Measurements from ENCODE around the gene PTCH2. TPM values are rescaled to one million over a fixed set of nuclear protein-coding genes. Genes with fewer than 3 reads are reported as not detected.

PTCH2 gene, protein sequence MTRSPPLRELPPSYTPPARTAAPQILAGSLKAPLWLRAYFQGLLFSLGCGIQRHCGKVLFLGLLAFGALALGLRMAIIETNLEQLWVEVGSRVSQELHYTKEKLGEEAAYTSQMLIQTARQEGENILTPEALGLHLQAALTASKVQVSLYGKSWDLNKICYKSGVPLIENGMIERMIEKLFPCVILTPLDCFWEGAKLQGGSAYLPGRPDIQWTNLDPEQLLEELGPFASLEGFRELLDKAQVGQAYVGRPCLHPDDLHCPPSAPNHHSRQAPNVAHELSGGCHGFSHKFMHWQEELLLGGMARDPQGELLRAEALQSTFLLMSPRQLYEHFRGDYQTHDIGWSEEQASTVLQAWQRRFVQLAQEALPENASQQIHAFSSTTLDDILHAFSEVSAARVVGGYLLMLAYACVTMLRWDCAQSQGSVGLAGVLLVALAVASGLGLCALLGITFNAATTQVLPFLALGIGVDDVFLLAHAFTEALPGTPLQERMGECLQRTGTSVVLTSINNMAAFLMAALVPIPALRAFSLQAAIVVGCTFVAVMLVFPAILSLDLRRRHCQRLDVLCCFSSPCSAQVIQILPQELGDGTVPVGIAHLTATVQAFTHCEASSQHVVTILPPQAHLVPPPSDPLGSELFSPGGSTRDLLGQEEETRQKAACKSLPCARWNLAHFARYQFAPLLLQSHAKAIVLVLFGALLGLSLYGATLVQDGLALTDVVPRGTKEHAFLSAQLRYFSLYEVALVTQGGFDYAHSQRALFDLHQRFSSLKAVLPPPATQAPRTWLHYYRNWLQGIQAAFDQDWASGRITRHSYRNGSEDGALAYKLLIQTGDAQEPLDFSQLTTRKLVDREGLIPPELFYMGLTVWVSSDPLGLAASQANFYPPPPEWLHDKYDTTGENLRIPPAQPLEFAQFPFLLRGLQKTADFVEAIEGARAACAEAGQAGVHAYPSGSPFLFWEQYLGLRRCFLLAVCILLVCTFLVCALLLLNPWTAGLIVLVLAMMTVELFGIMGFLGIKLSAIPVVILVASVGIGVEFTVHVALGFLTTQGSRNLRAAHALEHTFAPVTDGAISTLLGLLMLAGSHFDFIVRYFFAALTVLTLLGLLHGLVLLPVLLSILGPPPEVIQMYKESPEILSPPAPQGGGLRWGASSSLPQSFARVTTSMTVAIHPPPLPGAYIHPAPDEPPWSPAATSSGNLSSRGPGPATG
- total RNA-seq (2014; rRNA removed; shearing (Covaris generic)) = 0.18 and 0.42 TPM in 2 replicates

DNA sequence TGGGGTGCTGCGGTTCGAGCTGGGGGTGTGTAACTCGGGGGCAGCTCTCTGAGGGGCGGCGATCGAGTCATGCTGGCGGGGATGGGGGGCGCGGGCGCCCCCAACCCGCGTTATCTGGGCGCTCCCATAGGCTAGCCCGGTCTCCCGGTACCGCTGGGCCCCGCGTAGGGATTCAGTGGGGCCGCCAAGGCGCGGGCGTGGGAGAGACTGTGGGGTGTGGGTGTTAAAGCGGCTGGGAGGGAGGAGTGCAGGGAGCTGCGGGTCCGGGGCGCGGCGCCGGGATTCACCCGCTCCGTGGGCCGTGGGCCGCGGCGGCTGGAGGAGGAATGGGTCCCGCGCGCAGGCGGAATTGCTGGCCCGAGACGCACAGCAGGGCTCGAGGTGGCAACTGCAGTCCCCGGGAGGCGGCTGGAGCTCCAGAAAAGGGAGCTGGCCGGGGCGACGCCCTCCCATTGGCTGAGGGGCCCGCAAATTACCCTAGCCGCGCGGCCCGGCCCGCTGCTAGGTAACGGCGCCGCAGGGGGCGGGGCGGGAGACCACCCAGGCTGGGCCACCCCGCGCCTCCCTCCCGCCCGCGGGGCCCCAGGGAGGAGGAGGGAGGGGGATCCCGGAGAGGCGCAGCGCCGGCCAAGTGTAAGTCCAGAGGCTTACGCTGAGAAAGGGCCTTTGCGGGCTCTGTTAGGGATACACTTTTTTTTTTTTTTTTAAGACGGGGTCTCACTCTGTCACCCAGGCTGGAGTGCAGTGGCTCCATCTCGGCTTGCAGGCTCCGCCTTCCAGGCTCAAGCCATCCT lies at the start of gene PTCH2:
TSS of gene PTCH2 (minus strand) at position 392 of the 794 bp plus-strand sequence. CDS start at position 71, 321 bp downstream.
- Histone ChIP-seq H3K27me3 (ENCODE audit: control insufficient read depth, insufficient read depth, low read length) (peaks cover 10% of the 10 kb centered on the region), H3K36me3 (replicated peaks; ENCODE audit: control insufficient read depth, insufficient read depth, low read length) (no peaks in the 10 kb centered on the region), H3K4me3 (ENCODE audit: insufficient read depth, low read depth, low read length) (peak within 1 kb of the TSS; percentile 64)
- DNase-seq = peak; percentile 99

DNA sequence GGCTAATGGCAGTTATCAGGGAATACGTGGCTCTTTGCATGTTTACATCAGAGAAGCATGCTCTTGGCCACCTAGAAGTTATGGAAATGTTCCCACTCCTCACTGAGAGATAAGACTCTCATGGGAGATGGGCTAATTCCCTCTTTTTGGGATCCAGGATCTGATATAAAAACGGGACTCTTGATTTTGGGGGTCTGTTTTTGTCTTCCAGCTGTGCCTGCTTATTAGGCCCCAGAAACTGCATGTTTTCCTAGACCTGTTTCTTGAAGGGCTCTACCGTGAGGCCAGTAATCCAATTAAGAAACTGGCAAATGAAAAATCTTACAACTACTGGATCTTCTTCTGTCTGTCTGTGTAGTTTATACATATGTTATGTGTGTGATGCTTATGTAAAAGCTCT lies 47.0 kb upstream of the PTCH2 start:
- DNase-seq = no peak
- no peaks in the 10 kb centered on the region for H3K36me3 ChIP-seq (replicated peaks; ENCODE audit: control insufficient read depth, insufficient read depth, low read length)
- H3K4me3 ChIP-seq (ENCODE audit: insufficient read depth, low read depth, low read length) = no peak overlapping the region
- no peaks in the 10 kb centered on the region for H3K27me3 ChIP-seq (ENCODE audit: control insufficient read depth, insufficient read depth, low read length)

DNA sequence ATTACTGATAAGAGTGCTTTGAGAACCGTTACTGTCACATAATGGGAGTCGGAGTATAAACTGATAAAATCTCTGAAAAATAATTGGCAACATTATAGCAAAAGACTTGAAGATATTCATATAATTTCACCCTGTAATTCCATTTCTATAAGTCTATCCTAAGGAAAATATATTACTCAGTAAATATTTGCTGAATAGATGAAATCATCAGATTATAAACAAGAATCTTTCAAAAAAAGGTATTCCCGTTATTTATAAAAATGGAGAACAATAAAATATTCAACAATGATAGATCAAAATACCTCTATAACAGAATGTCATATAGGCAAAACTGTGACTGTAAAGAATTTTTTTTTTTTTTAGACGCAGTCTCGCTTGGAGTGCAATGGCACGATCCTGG lies 42.4 kb upstream of the PTCH2 start:
- Histone ChIP-seq H3K36me3 (replicated peaks; ENCODE audit: control insufficient read depth, insufficient read depth, low read length) (peaks cover 2% of the 10 kb centered on the region; the same call in 1 of the 2 replicates), H3K4me3 (ENCODE audit: insufficient read depth, low read depth, low read length) (no peak overlapping the region), H3K27me3 (ENCODE audit: control insufficient read depth, insufficient read depth, low read length) (no peaks in the 10 kb centered on the region)
- DNase-seq = no peak

DNA sequence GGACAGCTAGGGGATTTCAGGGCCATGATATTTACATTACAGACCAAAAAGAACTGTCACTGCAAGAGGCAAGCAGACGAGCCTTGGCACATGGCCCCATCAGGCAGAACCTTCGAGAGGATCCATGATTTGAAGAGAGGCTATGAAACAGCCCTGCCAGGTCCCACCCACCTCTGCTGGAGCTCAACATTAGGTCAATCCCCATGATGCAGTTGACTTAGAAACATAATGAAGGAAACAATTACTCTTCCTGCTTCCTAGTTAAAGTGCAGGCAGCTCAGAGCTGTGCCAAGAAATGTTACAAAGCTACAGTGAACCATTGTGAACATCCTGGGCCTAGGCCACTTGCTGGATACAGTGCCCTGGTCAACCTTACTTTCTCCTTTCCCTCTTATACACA lies 41.7 kb upstream of the PTCH2 start:
- Histone ChIP-seq H3K27me3 (ENCODE audit: control insufficient read depth, insufficient read depth, low read length) (no peaks in the 10 kb centered on the region), H3K36me3 (replicated peaks; ENCODE audit: control insufficient read depth, insufficient read depth, low read length) (peaks cover 2% of the 10 kb centered on the region; the same call in 1 of the 2 replicates)

DNA sequence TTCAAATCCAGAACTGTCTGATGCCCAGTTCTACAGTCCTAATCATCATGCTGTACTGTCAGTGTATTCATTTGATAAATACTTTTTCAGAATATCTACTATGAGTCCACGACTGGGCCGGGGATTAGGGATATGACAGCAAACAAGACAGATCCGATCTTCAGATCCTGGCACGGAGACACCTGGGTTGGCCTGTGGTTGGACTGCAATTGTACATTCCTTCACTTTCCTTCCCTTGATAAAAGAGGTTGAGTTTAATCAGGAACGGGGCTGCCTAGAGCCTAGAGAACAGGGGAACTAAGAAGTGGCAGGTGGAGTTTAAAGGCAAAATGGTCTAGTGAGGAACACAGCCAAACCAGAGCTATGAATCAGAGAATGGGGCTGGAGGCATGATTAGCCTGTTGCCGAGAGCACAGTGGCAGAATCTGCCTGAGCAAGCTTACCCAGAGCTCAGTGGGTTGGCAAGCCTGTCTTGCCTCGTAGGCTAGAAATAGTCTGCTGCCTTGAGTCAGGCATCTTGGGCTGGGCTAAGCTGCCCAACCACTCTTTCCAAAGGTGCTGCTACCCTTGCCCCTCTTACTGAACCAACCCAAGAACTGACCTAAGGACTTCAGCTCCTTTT lies 38.1 kb upstream of the PTCH2 start:
- peaks cover 2% of the 10 kb centered on the region; the same call in 1 of the 2 replicates for H3K36me3 ChIP-seq (replicated peaks; ENCODE audit: control insufficient read depth, insufficient read depth, low read length)
- no peaks in the 10 kb centered on the region for H3K27me3 ChIP-seq (ENCODE audit: control insufficient read depth, insufficient read depth, low read length)
- no peak for DNase-seq

More for the DNA sequence above, 41.7 kb upstream of the PTCH2 start:
- H3K4me3 ChIP-seq (ENCODE audit: insufficient read depth, low read depth, low read length) = no peak overlapping the region
- DNase-seq = no peak

DNA sequence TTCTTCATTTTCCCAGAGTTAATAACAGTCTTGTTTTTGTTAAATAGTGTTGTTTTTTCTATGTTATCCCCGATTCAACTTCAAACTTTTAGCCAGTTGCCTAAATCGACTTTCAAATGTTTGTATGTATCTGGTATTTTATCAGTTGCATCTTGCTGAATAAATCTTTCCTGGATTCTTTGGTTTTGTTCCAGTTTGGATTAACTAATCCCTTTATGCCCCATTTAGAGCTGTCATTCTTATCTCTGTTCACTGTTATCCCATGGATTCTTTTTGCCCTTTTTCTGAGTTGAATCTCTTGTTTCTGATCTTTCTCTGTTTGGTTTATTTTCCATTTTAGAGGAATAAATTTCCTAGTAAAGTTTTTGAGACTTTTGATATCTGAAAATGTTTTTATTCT lies 31.1 kb upstream of the PTCH2 start:
- Histone ChIP-seq H3K36me3 (replicated peaks; ENCODE audit: control insufficient read depth, insufficient read depth, low read length) (no peaks in the 10 kb centered on the region; the same call in 1 of the 2 replicates), H3K4me3 (ENCODE audit: insufficient read depth, low read depth, low read length) (no peak overlapping the region), H3K27me3 (ENCODE audit: control insufficient read depth, insufficient read depth, low read length) (no peaks in the 10 kb centered on the region)
- DNase-seq = no peak

More for the DNA sequence above, 38.1 kb upstream of the PTCH2 start:
- no peak overlapping the region for H3K4me3 ChIP-seq (ENCODE audit: insufficient read depth, low read depth, low read length)

DNA sequence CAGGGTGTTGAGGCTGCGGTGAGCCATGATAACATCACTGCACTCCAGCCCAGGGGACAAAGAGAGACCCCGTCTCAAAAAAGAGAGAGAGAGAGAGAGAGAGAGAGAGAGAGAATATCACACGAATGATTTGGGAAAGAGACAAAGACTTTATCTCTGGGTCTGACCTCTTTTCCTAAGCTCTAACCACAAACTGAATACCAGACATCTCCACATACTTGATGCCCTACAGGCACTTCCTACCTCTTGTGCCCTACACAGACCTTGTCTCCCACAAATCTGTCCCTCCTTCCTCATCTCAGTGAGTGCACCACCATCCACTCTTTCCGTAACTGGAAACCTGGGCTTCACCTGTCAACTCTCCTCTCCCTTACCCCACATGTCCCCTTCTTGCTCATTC lies 27.0 kb upstream of the PTCH2 start:
- H3K4me3 ChIP-seq (ENCODE audit: insufficient read depth, low read depth, low read length) = no peak overlapping the region
- DNase-seq = no peak
- no peaks in the 10 kb centered on the region for H3K27me3 ChIP-seq (ENCODE audit: control insufficient read depth, insufficient read depth, low read length)

DNA sequence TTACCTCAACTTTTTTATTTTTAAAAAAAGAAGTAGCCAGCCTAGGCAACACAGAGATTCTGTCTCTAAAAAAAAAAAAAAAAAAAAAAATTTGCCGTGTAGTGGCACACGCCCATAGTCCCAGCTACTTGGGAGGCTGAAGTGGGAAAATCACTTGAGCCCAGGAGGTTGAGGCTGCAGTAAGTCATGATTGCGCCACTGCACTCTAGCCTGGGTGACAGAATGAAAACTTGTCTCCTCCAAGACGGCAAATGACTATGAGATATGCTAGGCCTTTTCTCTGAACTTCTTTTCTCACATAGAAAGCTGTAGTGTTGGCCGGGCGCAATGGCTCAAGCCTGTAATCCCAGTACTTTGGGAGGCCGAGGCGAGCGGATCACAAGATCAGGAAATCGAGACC lies 24.7 kb upstream of the PTCH2 start:
- H3K4me3 ChIP-seq (ENCODE audit: insufficient read depth, low read depth, low read length) = no peak overlapping the region
- DNase-seq = no peak
- H3K27me3 ChIP-seq (ENCODE audit: control insufficient read depth, insufficient read depth, low read length) = no peaks in the 10 kb centered on the region
- no peaks in the 10 kb centered on the region; the same call in 1 of the 2 replicates for H3K36me3 ChIP-seq (replicated peaks; ENCODE audit: control insufficient read depth, insufficient read depth, low read length)

More for the DNA sequence above, 27.0 kb upstream of the PTCH2 start:
- no peaks in the 10 kb centered on the region; the same call in 1 of the 2 replicates for H3K36me3 ChIP-seq (replicated peaks; ENCODE audit: control insufficient read depth, insufficient read depth, low read length)

DNA sequence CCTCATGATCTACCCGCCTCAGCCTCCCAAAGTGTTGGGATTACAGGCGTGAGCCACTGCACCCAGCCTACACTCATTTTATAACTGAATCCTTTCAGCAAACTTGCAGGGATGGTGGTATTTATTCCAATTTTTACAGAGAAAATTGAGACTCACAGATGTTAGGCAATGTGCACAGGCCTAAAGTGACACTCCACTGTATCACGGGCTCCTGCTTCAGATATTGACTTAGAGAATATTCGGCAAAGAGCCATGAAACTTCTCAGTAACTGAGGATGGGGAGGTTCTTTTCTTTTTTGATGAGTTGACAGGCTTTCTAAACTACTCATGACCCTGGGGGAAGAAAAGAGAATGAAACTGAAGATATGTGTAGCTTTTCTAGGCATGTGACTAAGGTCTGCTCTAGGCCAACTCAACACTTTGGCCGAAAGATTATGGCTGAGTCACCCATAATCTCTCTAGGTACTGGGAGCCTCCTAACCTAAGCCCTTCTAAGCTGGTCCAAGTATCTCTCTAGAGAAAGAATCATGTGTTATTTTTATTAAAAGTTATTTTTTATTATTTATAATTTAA lies 19.9 kb upstream of the PTCH2 start:
- no peak overlapping the region for H3K4me3 ChIP-seq (ENCODE audit: insufficient read depth, low read depth, low read length)
- H3K27me3 ChIP-seq (ENCODE audit: control insufficient read depth, insufficient read depth, low read length) = no peaks in the 10 kb centered on the region
- no peaks in the 10 kb centered on the region; the same call in 1 of the 2 replicates for H3K36me3 ChIP-seq (replicated peaks; ENCODE audit: control insufficient read depth, insufficient read depth, low read length)
- no peak for DNase-seq

DNA sequence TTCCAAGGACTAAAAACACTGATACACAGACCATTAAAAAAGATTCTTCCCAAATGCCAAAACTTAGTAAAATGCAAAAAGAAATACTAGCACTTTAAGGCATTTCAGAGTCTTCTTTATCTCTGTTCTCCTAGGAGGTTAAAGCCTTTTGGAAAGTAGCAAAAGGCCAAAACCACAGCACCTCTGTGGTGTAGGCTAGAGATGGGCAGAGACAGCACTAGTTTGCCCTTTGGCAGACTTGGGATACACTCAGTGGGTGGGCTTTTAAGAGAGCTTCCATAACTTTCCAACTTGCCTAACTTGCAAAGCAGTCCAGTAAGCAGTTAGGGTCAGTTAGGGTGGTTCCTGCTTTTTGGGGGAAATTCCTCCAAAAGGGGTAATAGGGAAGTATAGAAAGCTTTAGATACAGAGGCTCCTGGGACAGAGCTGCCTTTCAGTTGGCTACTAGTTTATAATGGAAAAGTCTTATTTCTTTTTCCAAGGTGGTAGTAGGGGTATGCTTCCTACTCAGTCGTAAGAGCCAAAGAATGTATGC lies 17.9 kb upstream of the PTCH2 start:
- H3K4me3 ChIP-seq (ENCODE audit: insufficient read depth, low read depth, low read length) = no peak overlapping the region
- H3K27me3 ChIP-seq (ENCODE audit: control insufficient read depth, insufficient read depth, low read length) = no peaks in the 10 kb centered on the region
- DNase-seq = no peak
- 0 out of 2 replicates have a peak, but pooled peaks cover under 1% of the 10 kb centered on the region for H3K36me3 ChIP-seq (replicated peaks; ENCODE audit: control insufficient read depth, insufficient read depth, low read length)

DNA sequence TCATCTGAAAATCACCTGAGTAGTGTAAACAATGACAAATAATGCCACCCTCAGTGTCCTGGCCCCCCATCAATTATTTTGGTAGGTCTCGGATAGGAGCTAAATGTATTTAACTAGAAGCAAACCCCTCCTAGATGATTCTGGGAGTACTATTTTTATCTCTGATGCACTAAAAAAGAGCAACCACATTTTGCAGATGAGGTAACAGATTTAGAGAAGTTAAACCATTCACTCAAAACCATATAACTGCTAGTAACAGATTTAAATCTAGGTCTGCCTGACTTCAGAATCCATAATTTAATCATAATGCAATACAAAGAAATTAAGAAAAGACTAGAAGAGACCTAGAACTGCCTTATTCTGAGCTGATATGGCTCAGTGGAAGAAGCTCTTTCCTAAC lies 17.3 kb upstream of the PTCH2 start:
- no peak for DNase-seq
- Histone ChIP-seq H3K36me3 (replicated peaks; ENCODE audit: control insufficient read depth, insufficient read depth, low read length) (0 out of 2 replicates have a peak, but pooled peaks cover 1% of the 10 kb centered on the region), H3K27me3 (ENCODE audit: control insufficient read depth, insufficient read depth, low read length) (no peaks in the 10 kb centered on the region), H3K4me3 (ENCODE audit: insufficient read depth, low read depth, low read length) (no peak overlapping the region)

DNA sequence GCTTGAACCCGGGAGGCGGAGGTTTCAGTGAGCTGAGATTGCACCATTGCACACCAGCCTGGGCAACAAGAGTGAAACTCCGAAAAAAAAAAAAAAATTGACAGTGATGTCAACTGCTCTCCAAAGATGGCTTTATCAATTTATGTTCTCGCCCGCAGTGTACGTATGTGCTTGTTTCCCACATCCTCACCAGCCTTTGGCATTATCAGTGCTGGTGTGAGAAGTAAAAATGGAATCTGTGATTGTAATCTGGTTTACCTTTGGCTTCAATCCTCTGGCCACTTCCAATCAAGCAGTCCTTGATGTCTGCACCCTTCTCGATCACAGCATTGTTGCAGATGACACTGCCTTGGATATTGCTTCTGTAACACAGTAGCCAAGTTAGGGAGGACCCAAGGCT lies 14.4 kb upstream of the PTCH2 start:
- Histone ChIP-seq H3K36me3 (replicated peaks; ENCODE audit: control insufficient read depth, insufficient read depth, low read length) (peaks cover 2% of the 10 kb centered on the region; the same call in 1 of the 2 replicates), H3K4me3 (ENCODE audit: insufficient read depth, low read depth, low read length) (no peak overlapping the region), H3K27me3 (ENCODE audit: control insufficient read depth, insufficient read depth, low read length) (no peaks in the 10 kb centered on the region)
- no peak for DNase-seq

DNA sequence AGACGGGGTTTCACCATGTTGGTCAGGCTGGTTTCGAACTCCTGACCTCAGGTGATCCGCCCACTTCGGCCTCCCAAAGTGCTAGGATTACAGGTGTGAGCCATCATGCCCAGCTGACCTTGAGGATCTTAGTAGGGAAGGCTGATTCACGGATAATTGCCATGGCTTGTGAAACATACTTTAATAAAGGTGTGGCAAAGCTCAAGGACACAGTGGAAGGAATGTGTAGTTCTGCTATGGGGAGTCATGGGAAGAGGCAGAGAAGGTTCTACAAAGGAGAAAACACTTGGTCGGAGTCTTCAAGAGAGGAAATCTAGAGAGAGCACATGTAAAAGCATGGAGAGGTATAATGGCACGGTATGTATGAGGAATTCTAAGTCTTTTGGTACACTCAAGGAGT lies 12.7 kb upstream of the PTCH2 start:
- DNase-seq = no peak
- Histone ChIP-seq H3K27me3 (ENCODE audit: control insufficient read depth, insufficient read depth, low read length) (no peaks in the 10 kb centered on the region), H3K4me3 (ENCODE audit: insufficient read depth, low read depth, low read length) (no peak overlapping the region), H3K36me3 (replicated peaks; ENCODE audit: control insufficient read depth, insufficient read depth, low read length) (peaks cover 2% of the 10 kb centered on the region; the same call in 1 of the 2 replicates)

Data from H7 (cell line).